ENCODE results near the gene KRT23. TPM values are rescaled to one million over a fixed set of nuclear protein-coding genes. Genes with fewer than 3 reads are reported as not detected.

KRT23 gene
- total and polyA plus RNA-seq, 10 of the 15 experiments (the other 5 are each of a cell fraction or from before 2014, with no cell fraction given), result not detected

- no peak overlapping the region for H3K4me3 ChIP-seq
- FAIRE-seq (no peak), ATAC-seq (no peak), DNase-seq (ENCODE audit: low read depth, low spot score) (no peak)
- no peaks in the 10 kb centered on the region for H4K20me1 ChIP-seq (ENCODE audit: control insufficient read depth, insufficient read depth)
- H3K9me3 ChIP-seq (replicated peaks; ENCODE audit: control insufficient read depth, insufficient read depth, low read length), result no peaks in the 10 kb centered on the region
- ChIA-PET SMC1A (ENCODE audit: uncharacterized antibody, unreplicated experiment) (interaction anchor here (1.1 kb wide), 1 partner anchor 15 kb away, joined by 3 read pairs; no protein-coding TSS in a partner anchor), POLR2A (no interaction called here), RAD21 (ENCODE audit: unreplicated experiment) (no interaction called here), CTCF (interaction anchor here (0.6 to 1.3 kb wide), 5 partner anchors 15 to 716 kb away, joined by 3 to 7 read pairs (median 3); partner anchors contain the start of gene KRT32)
- no peaks in the 10 kb centered on the region for H3K79me2 ChIP-seq (ENCODE audit: control insufficient read depth, insufficient read depth, low read length)
- no peaks in the 10 kb centered on the region for H3K4me1 ChIP-seq (ENCODE audit: control insufficient read depth, insufficient read depth, low read length)
- H3K27ac ChIP-seq (ENCODE audit: control insufficient read depth, insufficient read depth), result no peak overlapping the region
- H3K4me2 ChIP-seq (ENCODE audit: control insufficient read depth, insufficient read depth), result no peak overlapping the region
- TF ChIP-seq EED (IDR thresholded peaks at IDR 0.05; ENCODE audit: low read depth), result no peak
- no peak for TF ChIP-seq BRCA1 (IDR thresholded peaks at IDR 0.05; ENCODE audit: low read depth, low read length)
- TF ChIP-seq NRF1 (conservative IDR thresholded peaks at IDR 0.05; ENCODE audit: low read depth, low read length), result no peak
- TF ChIP-seq FOS (IDR thresholded peaks at IDR 0.05; ENCODE audit: borderline replicate concordance, extremely low read depth, insufficient read length), result no peak
- no peak for TF ChIP-seq MEF2B (IDR thresholded peaks at IDR 0.05; ENCODE audit: partially characterized antibody, poor library complexity, severe bottlenecking)
- H2AFZ ChIP-seq (ENCODE audit: control insufficient read depth, low read depth, low read length), result no peak overlapping the region
- intact Hi-C loops (cut with micrococcal nuclease; ENCODE audit: unreplicated experiment), result no loop called here
- no peaks in the 10 kb centered on the region; a peak in 1 of 4 replicates for H3K27me3 ChIP-seq (replicated peaks in 1 of 2; ENCODE audit: control insufficient read depth in 2 of 2, insufficient read depth in 2 of 2, low read length in 1 of 2)
- WGBS (ENCODE audit: insufficient coverage, insufficient replicate concordance, low lambda C conversion rate, missing lambda C conversion rate), result 67% methylated on average over 2 of the region's 2 CpGs
- in situ Hi-C loops (cut with MboI), result no loop called here
- H3K9ac ChIP-seq (ENCODE audit: control insufficient read depth, insufficient read depth, low read length), result no peak overlapping the region
- no peaks in the 10 kb centered on the region for H3K36me3 ChIP-seq (ENCODE audit: control insufficient read depth in 2 of 2, insufficient read depth in 2 of 2, low read length in 1 of 2)
- no TSS peak for BruUV-seq (replicated peaks)
Observed at GRCh38 chr17:40932608-40933007, 4.8 kb downstream of the KRT23 start.

- H3K79me2 ChIP-seq (ENCODE audit: control insufficient read depth, insufficient read depth, low read length), result no peaks in the 10 kb centered on the region
- no peak overlapping the region for H3K9ac ChIP-seq (ENCODE audit: control insufficient read depth, insufficient read depth, low read length)
- H3K36me3 ChIP-seq (ENCODE audit: control insufficient read depth in 2 of 2, insufficient read depth in 2 of 2, low read length in 1 of 2), result no peaks in the 10 kb centered on the region
- H3K4me1 ChIP-seq (ENCODE audit: control insufficient read depth, insufficient read depth, low read length), result no peaks in the 10 kb centered on the region
- CTCF ChIA-PET, result interaction anchor here (1.3 kb wide), 2 partner anchors 16 to 718 kb away, joined by 3 to 7 read pairs; no protein-coding TSS in a partner anchor
- no peaks in the 10 kb centered on the region for H4K20me1 ChIP-seq (ENCODE audit: control insufficient read depth, insufficient read depth)
- H3K9me3 ChIP-seq (replicated peaks; ENCODE audit: control insufficient read depth, insufficient read depth, low read length), result no peaks in the 10 kb centered on the region
- no peak for ATAC-seq
- no peak overlapping the region for H3K4me2 ChIP-seq (ENCODE audit: control insufficient read depth, insufficient read depth)
- no TSS peak for BruUV-seq (replicated peaks)
- POLR2A ChIA-PET, result no interaction called here
- no peak overlapping the region for H2AFZ ChIP-seq (ENCODE audit: control insufficient read depth, low read depth, low read length)
- TF ChIP-seq RCOR1 (conservative IDR thresholded peaks at IDR 0.05; ENCODE audit: low read depth, low read length) (no peak), RFX5 (IDR thresholded peaks at IDR 0.05; ENCODE audit: low read depth, low read length) (no peak), E2F8 (IDR thresholded peaks at IDR 0.05; ENCODE audit: low read depth, partially characterized antibody) (no peak), ZNF207 (IDR thresholded peaks at IDR 0.05; ENCODE audit: borderline replicate concordance) (no peak), PAX5 (IDR thresholded peaks at IDR 0.05; ENCODE audit: borderline replicate concordance, low read depth, low read length) (no peak), BCL3 (IDR thresholded peaks at IDR 0.05; ENCODE audit: borderline replicate concordance, insufficient read depth, low read depth, low read length, poor library complexity, severe bottlenecking) (no peak)
- no peak for FAIRE-seq
- SMC1A ChIA-PET (ENCODE audit: uncharacterized antibody, unreplicated experiment), result no interaction called here
- H3K27ac ChIP-seq (ENCODE audit: control insufficient read depth, insufficient read depth), result no peak overlapping the region
- intact Hi-C loops (cut with micrococcal nuclease; ENCODE audit: unreplicated experiment) (no loop called here), in situ Hi-C loops (cut with MboI) (no loop called here)
- DNase-seq (ENCODE audit: low read depth, low spot score), result no peak
- RAD21 ChIA-PET (ENCODE audit: unreplicated experiment), result no interaction called here
- WGBS (ENCODE audit: insufficient coverage, insufficient replicate concordance, low lambda C conversion rate, missing lambda C conversion rate), result 15% methylated on average over 3 of the region's 3 CpGs
- H3K4me3 ChIP-seq, result no peak overlapping the region
- peaks cover 0 to 2% of the 10 kb centered on the region in 2 experiments; a peak in 2 of 4 replicates for H3K27me3 ChIP-seq (replicated peaks in 1 of 2; ENCODE audit: control insufficient read depth in 2 of 2, insufficient read depth in 2 of 2, low read length in 1 of 2)
Observed at GRCh38 chr17:40931311-40931710, 6.1 kb downstream of the KRT23 start.

Data from GM12878 (cell line).